GM19438 (cell line): ENCODE data around the gene ATAD2B.

Source experiments
- ATAC-seq: cut with Tn5 transposase; IDR thresholded peaks from one replicate; pipeline ENCODE4 v1.9.1; 2021; ENCODE audit warnings: low read depth; ENCODE audit not compliant: unreplicated experiment

ATAD2B gene

GRCh38 chr2:23915327-23915726 lies 11.6 kb downstream of the ATAD2B start:
- ATAC-seq: no peak

DNA sequence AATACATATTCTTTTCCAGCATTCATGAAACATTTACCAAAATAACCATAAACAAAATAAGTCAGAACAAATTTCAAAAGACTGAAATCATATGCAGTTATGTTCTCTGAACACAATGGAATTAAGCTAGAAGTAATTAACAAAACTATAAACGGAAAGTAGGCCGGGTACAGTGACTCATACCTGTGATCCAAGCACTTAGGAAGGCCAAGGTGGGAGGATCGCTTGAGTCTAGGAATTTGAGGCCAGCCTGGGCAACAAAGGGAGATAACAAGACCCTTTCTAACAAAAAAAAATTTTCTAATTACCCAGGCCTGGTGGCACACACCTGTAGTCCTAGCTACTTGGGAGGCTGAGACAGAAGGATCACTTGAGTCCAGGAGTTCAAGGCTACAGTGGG lies 14.9 kb downstream of the ATAD2B start:
- ATAC-seq: no peak

DNA sequence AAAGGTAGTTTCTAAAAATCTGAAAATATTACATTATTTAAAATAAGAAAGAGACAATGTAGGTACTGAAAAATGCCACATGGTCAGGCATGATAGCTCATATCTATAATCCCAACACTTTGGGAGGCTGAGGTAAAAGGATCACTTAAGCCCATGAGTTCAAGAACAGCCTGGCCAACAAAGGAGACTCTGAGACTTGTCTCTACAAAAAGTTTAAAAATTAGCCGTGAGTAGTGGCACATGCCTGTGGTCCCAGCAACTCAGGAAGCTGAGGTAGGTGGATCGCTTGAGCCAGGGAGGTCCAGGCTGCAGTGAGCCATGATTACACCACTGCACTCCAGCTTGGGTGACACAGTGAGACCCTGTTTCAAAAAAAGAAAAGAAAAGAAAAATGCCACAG lies 21.8 kb downstream of the ATAD2B start:
- ATAC-seq: no peak

DNA sequence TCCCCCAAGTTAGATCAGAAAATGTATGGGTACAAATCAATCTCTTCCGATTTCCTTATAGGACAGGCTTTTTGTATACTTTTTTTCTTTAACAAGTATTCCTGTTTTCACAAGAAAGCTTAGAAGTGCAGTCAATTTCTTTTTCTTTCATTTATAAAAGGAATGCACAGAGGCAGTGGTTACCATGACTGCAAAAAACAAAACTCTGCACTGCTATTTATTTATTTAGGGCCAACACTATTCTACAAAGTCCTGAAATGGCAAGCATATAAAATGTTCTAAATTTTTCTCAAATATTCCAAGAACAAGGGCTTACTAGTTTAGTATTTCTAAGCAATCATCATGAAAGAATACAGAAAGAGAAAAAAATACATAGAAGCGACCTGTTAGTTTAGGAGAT lies 22.2 kb downstream of the ATAD2B start:
- no peak for ATAC-seq

- ATAC-seq: no peak
Measured at GRCh38 chr2:23904215-23904614, 22.7 kb downstream of the ATAD2B start.

GRCh38 chr2:23903034-23903433 lies 23.9 kb downstream of the ATAD2B start:
- no peak for ATAC-seq

DNA sequence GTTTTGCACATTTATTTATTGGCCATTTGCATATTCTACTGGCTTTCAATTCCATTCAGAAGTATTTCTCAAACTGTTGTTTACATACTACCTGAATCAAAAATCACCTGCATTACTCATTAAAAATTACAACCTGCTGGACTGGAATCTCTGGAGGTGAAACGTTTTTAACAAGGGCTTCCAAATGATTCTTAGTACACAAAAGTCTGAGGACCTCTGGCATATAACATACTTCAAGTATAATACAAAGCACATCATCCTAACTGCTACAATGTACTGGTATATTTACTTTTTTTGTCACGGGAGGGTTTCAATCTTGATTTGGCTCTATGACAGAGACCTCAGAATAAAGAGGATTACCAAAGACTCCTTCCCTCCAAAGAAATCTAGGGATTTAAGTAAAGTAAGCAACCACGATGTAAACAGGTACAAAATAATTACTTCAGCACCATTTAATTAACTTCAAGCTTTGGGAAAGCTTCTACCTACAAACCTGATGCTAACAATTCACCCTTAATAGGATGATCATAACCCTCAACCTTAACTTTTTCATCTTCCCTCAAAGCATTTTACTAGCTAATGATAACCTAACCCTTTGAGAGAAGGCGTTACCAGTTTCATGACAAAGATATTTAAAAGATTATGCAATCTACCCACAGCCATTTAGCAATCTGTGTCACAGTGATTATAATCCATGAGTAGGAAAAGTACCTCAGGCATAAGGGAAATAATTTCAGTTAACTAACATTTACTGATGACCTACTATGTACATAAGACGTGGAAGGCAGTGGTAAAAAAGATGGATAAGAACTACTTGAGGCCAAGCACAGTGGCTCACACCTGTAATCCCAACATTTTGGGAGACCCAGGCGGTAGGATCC lies 24.7 kb downstream of the ATAD2B start:
- ATAC-seq: no peak

- ATAC-seq: no peak
Measured at GRCh38 chr2:23900541-23901322, 26.2 kb downstream of the ATAD2B start.

DNA sequence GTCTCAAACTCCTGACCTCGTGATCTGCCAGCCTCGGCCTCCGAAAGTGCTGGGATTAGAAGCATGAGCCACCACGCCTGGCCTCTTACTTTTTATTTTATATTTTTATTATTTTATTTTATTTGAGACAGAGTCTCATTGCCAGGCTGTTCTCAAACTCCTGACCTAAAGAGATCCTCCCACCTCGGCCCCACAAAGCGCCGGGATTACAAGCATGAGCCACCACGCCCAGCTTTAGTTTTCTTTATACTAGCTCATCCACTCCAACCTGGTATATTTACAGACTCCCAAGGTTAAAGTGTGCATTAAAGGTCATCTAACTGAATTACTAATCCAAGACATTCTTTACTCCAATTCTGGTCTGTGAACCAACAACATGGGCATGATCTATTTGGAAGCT lies 26.8 kb downstream of the ATAD2B start:
- no peak for ATAC-seq

DNA sequence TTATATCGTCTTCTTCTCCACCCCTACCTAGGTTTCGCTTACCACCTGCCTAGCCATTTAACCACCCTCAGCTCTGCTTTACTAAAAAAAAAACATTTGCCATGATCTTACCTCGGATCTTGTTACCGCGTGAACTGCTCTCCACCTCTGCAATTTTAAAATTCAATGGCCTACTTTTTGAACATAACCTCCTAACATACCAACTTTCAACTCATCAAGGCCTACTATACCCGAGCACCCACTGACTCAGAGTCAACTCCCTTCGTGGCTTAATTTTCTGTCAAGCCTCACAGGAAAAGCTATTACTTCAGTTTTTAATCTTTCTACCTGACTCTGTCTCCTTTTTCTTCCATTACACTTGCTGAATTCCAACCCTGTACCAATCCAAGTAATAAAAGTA lies 55.7 kb downstream of the ATAD2B start:
- no peak for ATAC-seq

GRCh38 chr2:23867449-23867848 lies 59.5 kb downstream of the ATAD2B start:
- no peak for ATAC-seq

- no peak for ATAC-seq
Measured at GRCh38 chr2:23862716-23863426, 64.1 kb downstream of the ATAD2B start.

DNA sequence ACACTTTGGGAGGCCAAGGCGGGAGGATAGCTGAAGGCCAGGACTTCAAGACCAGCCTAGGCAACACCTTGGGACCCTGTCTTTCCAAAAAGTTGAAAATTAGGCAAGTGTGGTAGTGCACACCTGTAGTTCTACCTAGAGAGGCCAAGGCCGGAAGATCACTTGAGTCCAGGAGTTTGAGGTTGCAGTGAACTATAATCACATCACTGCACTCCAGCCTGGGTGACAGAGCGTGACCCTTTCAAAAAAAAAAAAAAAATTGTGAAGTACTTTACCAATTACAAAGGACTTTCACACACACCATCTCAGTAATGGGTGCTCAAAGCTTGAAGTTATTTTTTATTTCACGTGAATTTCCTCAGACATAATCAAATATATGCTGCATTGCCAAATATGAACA lies 65.0 kb downstream of the ATAD2B start:
- ATAC-seq: no peak

DNA sequence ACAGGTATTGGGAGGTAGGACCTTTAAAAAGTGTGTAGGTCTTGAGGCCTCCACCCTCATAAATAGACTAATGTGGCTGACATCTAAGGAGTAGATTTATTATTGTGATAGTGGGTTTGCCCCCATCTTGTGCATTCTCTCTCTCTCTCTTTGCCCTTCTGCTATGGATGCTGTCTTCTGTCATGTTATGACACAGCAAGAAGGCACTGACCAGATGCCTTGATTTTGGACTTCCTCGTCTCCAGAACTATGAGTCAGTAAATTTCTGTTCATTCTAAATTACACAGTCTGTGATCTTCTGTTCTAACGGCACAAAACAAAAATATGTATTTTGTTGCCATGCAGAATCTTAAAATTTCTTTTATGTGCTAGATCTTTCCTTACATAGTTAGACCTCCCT lies 66.9 kb downstream of the ATAD2B start:
- ATAC-seq: no peak

- no peak for ATAC-seq
Measured at GRCh38 chr2:23859234-23859633, 67.7 kb downstream of the ATAD2B start.

DNA sequence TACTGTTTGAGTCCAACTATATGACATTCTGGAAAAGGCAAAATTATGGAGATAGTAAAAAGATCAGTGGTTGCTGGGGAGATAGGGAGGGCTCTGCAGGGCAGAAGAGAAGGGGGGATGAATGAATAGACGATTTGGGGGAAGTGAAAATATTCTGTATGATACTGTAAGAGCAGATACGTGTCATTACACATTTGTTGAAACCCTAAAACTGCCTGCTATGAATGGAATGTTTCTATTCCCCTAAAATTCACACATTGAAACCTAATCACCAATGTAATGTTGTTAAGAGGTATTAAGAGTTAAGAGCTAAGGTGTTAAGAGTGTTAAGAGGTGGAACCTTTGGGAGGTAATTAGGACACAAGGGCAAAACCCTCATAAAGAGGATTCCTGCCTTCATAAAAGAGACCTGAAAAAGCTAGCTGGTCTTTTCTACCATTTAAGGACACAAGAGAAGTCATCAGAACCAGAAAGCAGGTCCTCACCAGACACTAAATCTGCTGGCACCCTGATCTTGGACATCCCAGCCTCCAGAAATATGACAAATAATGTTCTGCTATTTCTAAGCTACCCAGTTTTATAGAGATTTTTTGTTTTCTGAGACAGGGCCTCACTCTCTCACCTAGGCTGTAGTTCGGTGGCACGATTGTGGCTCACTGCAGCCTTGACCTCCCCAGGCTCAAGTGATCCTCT lies 76.2 kb downstream of the ATAD2B start:
- ATAC-seq: peak; percentile 71

GRCh38 chr2:23844905-23845304 lies 82.0 kb downstream of the ATAD2B start:
- no peak for ATAC-seq

DNA sequence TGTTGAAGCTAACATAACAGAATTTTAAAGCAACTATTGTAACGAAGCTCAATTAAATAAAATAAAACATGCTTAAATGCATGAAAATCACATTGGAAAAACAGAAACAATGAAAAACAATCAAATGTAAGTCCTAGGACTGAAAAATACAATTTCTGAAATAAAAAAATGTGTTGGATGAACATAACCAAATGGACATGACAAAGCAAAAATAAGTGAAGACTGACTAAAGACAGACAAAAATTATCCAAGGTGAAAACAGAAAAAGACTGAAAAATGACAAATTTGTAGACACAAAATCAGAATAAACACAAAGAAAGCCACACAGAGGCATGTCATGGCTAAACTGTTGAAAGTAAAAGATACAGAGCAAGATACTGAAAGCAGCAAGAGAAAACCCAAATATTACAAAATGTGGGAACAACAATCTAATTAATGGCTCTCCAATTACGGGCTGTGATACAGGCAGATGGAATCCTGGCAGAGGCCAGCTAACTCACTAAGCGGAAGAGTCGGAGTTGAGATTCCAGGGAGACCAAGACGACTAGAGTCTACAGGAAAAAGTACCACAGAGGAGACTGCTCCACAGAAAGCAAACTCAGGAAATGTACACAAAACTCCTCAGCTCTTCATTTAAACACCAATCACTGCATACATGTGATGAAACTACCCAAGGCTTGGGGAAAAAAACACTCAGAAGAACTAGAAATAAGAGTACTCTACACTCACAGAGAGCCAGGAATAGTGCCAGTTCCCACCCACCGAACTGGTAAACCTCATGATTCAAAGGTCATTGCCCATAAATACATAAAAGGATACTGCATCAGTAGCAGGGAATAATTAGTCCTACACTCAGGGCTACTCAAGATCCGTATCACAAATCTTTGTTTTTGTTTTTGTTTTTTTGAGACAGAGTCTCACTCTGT lies 83.6 kb downstream of the ATAD2B start:
- no peak for ATAC-seq

GRCh38 chr2:23839919-23840578 lies 86.9 kb downstream of the ATAD2B start:
- ATAC-seq: no peak
